Activated naive CD4-positive, alpha-beta T cell treated with anti-CD3 and anti-CD28 coated beads, Interleukin-2, amount 50 U/mL, for 24 hours (primary cell): ENCODE data around the gene KNTC1.
"Not testable (repeated sequence)": the region's sequence is repeated elsewhere in the genome, so short reads cannot be mapped to it uniquely, and the experiment has no call there.

Experiments used
- H3K27ac Mint-ChIP-seq: one replicate; pipeline ENCODE4 v1.8.0; 2021; ENCODE audit warnings: mild to moderate bottlenecking, mixed read lengths
- H3K27me3 Mint-ChIP-seq: one replicate; pipeline ENCODE4 v1.8.0; 2021; ENCODE audit warnings: mixed read lengths
- H3K36me3 Mint-ChIP-seq: one replicate; pipeline ENCODE4 v1.8.0; 2021; ENCODE audit warnings: mixed read lengths
- H3K4me1 Mint-ChIP-seq: one replicate; pipeline ENCODE4 v1.8.0; 2021; ENCODE audit warnings: mixed read lengths
- H3K4me3 Mint-ChIP-seq: one replicate; pipeline ENCODE4 v1.8.0; 2021; ENCODE audit warnings: mild to moderate bottlenecking, mixed read lengths
- H3K9me3 Mint-ChIP-seq: one replicate; pipeline ENCODE4 v1.8.0; 2021; ENCODE audit warnings: mixed read lengths

The KNTC1 gene

DNA sequence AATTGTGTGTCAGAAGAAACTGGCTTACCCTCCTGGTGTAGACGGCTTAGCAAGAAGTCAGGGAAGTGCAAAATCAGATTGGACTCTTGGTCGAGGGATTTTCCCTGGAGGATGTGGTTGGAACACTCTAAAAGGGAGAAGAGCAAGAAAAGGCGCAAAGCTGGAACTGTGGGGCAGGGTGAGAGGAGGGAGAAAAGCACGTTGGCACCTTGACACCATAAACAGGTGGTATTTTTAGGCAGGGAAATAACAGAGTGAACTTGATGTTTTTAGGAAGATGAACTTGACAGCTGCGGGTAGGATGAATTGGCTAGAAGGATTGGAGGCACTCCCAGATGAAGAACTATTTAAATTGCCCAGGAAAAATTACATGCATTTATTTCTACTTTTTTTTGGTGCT is 108.4 kb downstream of the KNTC1 start:
- Mint-ChIP-seq H3K4me3 (no peak overlapping the region), H3K36me3 (peaks cover 3% of the 10 kb centered on the region), H3K27me3 (no peaks in the 10 kb centered on the region), H3K4me1 (no peaks in the 10 kb centered on the region), H3K9me3 (no peaks in the 10 kb centered on the region), H3K27ac (no peak overlapping the region)

DNA sequence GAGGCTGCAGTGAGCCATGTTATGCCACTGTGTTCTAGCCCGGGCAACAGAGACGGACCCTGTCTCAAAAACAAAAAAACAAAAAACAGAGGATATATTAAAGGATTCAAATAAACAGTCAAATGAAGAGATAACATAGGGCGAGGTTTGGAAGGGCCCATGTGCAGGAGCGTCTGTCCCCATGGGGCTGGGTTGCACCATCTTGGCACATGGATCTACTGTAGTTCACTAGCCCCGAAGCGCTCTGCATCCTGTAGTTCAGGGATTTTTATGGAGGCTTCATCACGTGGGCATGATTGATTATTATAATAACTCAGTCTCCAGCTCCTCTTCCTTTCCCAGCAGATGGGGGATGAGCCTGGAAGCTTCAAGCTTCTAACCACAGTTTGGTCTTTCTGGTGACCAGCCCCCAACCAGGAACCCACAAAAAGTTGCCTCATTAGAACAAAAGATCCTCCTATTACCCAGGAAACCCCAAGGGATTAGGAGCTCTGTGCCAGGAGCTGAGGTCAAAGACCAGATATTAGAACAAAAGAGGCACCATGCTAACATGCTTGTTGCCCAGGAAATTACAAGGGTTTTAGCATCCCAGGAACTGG is 116.3 kb downstream of the KNTC1 start:
- peak overlapping the region; percentile 17 for H3K27ac Mint-ChIP-seq
- no peaks in the 10 kb centered on the region for H3K9me3 Mint-ChIP-seq
- H3K4me3 Mint-ChIP-seq = no peak overlapping the region
- peaks cover 14% of the 10 kb centered on the region for H3K4me1 Mint-ChIP-seq
- no peaks in the 10 kb centered on the region for H3K27me3 Mint-ChIP-seq
- H3K36me3 Mint-ChIP-seq = no peaks in the 10 kb centered on the region

DNA sequence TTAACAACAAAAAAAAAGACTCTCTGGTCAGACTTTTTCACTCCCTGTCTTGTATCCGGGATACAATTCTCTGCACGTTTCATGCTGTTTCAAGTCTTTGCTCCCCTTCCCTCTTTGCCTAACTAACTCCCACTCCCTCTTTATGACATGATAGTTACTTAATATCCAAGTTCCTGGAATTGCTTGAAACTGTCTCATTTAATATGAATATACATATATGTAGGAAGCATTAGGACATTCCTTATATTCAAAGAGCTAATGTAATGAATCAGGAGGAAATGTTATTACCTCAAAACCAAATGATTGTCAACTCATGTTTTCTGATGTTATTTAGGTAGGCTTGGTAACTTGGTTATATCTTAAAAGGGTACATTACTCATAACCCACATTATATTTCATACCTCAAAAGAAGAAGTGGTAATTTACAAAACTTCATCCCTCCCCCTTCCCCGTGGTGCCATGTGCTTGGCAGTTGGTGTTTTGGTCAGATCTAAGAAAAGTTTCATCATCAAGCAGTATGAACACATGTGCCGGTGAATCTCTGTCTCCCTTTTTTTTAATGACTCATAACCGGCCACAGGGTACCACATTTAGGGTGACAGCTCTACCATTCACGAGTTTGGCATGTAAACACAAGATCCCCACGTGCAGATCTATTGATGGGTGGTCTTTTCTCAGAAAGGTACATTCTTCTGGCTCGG is 119.6 kb downstream of the KNTC1 start:
- peak overlapping the region; percentile 83 for H3K27ac Mint-ChIP-seq
- peaks cover 14% of the 10 kb centered on the region for H3K4me1 Mint-ChIP-seq
- no peaks in the 10 kb centered on the region for H3K9me3 Mint-ChIP-seq

DNA sequence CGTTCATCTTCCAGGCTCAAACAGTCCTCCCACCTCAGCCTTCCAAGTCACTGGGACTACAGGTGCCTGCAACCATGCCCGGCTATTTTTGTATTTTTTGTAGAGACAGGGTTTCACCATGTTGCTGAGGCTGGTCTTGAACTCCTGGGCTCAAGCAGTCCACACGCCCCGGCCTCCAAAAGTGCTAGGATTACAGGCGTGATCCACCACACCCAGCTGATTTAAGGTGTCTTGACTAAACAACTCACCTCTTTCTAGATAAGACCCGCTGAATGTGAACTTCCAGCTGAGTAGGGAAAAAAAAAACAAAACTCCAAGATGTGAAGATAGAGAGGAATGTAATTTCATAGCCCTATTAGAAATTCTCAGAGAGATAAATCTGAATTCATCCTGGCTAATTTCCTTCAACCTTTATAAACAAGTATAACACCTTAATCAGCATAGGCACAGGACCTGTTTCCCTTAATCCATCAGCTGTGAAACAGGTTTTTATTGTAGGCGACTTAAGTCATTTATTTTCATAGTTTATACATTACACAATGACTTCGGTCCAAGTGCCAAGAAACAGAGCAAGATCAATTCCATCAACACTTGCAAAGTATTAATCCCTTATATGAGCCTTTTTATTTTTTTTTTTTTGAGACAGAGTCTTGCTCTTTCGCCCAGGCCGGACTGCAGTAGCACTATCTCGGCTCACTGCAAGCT is 124.6 kb downstream of the KNTC1 start:
- no peaks in the 10 kb centered on the region for H3K36me3 Mint-ChIP-seq
- H3K4me3 Mint-ChIP-seq = no peak overlapping the region
- H3K4me1 Mint-ChIP-seq = peaks cover 10% of the 10 kb centered on the region
- no peaks in the 10 kb centered on the region for H3K9me3 Mint-ChIP-seq
- no peak overlapping the region for H3K27ac Mint-ChIP-seq
- H3K27me3 Mint-ChIP-seq = no peaks in the 10 kb centered on the region

More for the DNA sequence above, 119.6 kb downstream of the KNTC1 start:
- Mint-ChIP-seq H3K27me3 (no peaks in the 10 kb centered on the region), H3K4me3 (peak overlapping the region; percentile 69), H3K36me3 (no peaks in the 10 kb centered on the region)

DNA sequence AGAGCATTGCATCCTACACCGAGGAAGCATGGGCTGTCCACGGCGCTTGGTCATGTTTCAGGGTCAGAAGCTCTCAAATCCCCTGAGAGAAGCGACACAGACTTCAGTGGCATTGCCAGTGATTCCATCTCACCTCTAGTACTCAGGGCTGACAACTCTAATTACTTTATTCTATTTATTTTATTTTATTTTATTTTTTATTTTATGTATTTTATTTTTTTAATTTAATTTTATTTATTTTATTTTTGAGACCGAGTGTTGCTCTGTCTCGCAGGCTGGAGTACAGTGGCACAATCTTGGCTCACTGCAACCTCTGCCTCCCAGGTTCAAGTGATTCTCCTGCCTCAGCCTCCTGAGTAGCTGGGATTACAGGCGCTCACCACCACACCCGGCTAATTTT is 126.2 kb downstream of the KNTC1 start:
- H3K27ac Mint-ChIP-seq, H3K27me3 Mint-ChIP-seq, H3K9me3 Mint-ChIP-seq, H3K4me1 Mint-ChIP-seq, H3K4me3 Mint-ChIP-seq, H3K36me3 Mint-ChIP-seq: not testable (repeated sequence)

DNA sequence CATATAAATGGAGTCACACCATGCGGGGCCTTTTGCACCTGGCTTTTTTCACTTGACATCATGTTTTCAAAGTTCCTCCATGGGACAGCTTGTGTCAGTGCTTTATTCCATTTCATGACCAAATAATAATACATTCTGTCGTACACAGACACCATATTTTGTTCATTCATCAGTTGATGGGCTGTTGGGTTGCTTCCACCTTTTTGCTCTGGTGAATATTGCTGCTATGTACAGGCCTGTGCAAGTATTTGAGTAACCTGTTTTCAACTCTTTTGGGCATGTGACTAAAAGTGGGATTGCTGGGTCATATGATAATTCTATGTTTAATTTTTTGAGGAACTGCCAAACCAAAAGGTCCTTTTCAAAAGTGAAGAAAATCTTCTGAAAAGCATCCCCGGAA is 129.2 kb downstream of the KNTC1 start:
- Mint-ChIP-seq H3K9me3 (no peaks in the 10 kb centered on the region), H3K4me1 (no peaks in the 10 kb centered on the region), H3K27me3 (no peaks in the 10 kb centered on the region), H3K27ac (no peak overlapping the region), H3K4me3 (no peak overlapping the region), H3K36me3 (no peaks in the 10 kb centered on the region)

DNA sequence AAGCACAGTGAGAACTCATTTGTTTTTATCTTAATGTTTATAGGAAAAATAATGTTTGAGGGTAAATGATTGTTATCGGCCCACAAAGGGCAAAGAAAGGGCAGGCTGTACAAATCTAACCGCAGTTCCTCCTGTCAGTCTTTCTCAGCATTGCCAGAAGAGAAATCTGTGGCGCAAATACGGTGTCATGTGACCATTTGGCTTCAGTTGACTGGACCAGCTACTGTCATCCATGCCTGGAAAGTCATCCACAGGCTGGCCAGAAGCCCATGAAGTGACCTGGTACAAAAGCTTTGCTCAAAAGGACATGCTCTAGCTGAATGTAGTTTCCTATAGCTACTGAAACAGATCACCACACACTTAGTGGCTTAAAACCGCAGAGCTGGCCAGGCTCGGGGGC is 132.5 kb downstream of the KNTC1 start:
- Mint-ChIP-seq H3K4me1 (no peaks in the 10 kb centered on the region), H3K27me3 (no peaks in the 10 kb centered on the region), H3K27ac (no peak overlapping the region), H3K36me3 (no peaks in the 10 kb centered on the region), H3K4me3 (no peak overlapping the region), H3K9me3 (no peaks in the 10 kb centered on the region)

DNA sequence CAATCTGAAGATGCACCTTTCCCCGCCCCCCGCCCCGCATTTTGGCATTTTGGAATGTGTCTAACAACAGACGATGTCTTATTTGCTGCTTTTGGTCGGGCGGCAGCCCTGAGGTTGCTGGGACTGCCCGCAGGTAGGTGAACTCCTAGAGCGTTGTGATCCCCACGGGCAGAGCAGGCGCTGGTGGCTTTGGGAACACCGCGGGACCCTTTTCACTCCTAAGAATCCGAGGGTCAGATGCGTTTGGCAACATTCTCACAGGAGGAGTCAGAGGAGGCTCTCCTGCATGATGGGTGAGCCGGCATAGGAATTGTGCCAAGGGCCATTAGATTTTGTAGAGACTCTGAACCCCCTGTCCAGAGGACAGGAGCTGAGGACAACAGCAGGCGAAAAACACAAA is 134.2 kb downstream of the KNTC1 start:
- Mint-ChIP-seq H3K4me3 (no peak overlapping the region), H3K27ac (no peak overlapping the region), H3K9me3 (no peaks in the 10 kb centered on the region), H3K27me3 (no peaks in the 10 kb centered on the region), H3K36me3 (no peaks in the 10 kb centered on the region), H3K4me1 (no peaks in the 10 kb centered on the region)

DNA sequence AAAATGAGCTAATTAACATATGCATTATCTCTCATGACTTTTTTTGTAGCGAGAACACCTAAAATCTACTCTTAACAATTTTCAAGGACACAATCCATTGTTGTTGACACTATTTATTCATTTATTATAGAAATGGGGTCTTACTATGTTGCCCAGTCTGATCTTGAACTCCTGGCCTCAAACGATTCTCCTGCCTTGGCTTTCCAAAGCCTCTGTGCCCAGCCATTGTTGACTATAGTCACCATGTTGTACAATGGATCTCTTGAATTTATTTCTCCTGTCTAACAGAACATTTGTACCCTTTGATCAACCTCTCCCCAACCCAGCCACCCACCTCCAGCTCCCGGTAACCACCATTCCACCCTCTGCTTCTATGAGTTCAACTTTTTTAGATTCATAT is 134.9 kb downstream of the KNTC1 start:
- H3K9me3 Mint-ChIP-seq = no peaks in the 10 kb centered on the region
- no peaks in the 10 kb centered on the region for H3K4me1 Mint-ChIP-seq
- H3K36me3 Mint-ChIP-seq = no peaks in the 10 kb centered on the region
- H3K27me3 Mint-ChIP-seq = no peaks in the 10 kb centered on the region
- no peak overlapping the region for H3K4me3 Mint-ChIP-seq
- no peak overlapping the region for H3K27ac Mint-ChIP-seq

DNA sequence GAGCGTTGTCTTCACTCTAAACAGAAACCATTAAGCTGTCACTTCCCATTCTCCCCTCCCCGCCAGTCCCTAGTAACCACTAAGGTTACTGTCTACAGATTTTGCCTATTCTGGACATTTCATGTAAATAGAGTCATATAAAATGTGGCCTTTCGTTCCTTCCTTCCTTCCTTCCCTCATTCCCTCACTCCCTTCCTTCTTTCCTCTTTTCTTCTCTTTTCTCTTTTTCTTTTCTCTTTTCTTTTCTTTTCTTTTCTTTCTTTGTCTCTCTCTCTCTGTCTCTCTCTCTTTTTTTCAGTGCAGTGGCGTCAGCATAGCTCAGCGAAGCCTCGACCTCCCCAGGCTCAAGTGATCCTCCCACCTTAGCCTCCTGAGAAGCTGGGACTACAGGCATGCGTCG is 138.3 kb downstream of the KNTC1 start:
- Mint-ChIP-seq H3K27ac (no peak overlapping the region), H3K27me3 (no peaks in the 10 kb centered on the region), H3K9me3 (no peaks in the 10 kb centered on the region), H3K36me3 (no peaks in the 10 kb centered on the region), H3K4me1 (no peaks in the 10 kb centered on the region), H3K4me3 (no peak overlapping the region)

DNA sequence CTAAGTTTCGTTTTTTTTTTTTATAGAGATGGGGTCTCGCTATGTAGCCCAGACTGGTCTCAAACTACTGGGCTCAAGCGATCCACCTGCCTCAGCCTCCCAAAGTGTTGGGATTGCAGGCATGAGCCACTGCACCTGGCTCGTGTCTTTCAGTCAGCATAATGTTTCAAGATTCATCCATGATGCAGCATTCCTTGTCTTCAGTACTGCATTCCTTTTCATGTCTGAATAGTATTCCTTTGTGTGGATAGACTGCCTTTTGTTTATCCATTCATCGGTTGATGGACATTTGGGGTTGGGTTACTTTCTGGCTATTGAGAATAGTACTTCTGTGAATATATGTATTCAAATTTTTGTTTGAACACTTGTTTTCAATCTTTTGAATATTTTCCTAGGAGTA is 138.7 kb downstream of the KNTC1 start:
- Mint-ChIP-seq H3K4me3 (no peak overlapping the region), H3K27ac (no peak overlapping the region), H3K4me1 (no peaks in the 10 kb centered on the region), H3K27me3 (no peaks in the 10 kb centered on the region), H3K9me3 (no peaks in the 10 kb centered on the region), H3K36me3 (no peaks in the 10 kb centered on the region)

DNA sequence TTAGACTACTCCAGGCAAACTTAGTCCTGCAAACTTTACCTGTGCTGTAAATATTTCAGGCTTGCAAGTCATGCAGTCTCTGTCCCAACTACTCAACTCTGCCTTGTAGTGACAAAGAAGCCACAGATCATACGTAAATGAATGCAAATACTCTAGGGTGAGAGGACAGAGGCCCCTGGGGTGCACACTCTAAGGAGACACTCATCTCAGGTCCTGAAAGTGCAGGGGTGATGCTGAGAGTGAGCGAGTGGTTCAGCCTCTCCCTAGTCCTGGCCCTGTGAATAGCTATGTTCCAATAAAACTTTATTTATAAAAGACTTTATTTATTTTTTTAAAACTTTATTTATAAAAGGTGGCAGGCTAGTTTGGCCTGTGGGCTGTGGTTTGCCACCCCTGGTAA is 141.2 kb downstream of the KNTC1 start:
- no peaks in the 10 kb centered on the region for H3K4me1 Mint-ChIP-seq
- H3K27ac Mint-ChIP-seq = no peak overlapping the region
- H3K4me3 Mint-ChIP-seq = no peak overlapping the region
- no peaks in the 10 kb centered on the region for H3K36me3 Mint-ChIP-seq
- H3K9me3 Mint-ChIP-seq = no peaks in the 10 kb centered on the region
- H3K27me3 Mint-ChIP-seq = peaks cover 1% of the 10 kb centered on the region

DNA sequence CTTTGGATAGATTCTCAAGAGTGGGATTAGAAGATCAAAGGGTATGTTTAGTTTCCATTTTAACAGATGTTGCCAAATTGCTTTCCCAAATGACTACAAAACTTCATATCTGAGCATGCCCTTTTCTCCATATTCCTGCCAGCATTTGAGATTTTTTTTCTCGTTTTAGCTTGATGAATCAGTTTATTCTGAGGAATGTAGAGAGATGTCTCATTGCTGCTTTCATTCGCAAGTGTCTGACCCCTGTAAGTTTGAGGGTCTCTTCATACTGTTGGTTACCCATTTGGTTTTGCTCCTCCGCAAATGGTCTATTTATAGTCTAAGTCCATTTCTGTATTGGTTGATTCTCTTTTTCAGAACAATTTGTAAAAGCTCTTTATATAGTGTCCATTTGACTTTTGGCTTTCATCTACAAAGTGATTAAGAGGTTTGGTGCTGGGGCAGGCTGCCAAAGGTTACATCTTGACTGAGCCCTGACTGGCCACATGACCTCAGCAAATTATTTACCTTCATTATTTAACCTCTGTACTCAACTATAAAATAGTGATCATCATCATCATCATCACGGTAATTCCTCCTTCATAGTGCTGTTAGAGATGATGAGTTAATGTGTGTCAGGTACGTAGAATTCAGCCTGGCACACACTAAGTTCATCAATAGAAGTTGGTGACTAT is 142.5 kb downstream of the KNTC1 start:
- H3K27me3 Mint-ChIP-seq = peaks cover 1% of the 10 kb centered on the region
- H3K4me1 Mint-ChIP-seq = no peaks in the 10 kb centered on the region
- no peaks in the 10 kb centered on the region for H3K9me3 Mint-ChIP-seq
- no peak overlapping the region for H3K27ac Mint-ChIP-seq
- no peak overlapping the region for H3K4me3 Mint-ChIP-seq
- no peaks in the 10 kb centered on the region for H3K36me3 Mint-ChIP-seq

DNA sequence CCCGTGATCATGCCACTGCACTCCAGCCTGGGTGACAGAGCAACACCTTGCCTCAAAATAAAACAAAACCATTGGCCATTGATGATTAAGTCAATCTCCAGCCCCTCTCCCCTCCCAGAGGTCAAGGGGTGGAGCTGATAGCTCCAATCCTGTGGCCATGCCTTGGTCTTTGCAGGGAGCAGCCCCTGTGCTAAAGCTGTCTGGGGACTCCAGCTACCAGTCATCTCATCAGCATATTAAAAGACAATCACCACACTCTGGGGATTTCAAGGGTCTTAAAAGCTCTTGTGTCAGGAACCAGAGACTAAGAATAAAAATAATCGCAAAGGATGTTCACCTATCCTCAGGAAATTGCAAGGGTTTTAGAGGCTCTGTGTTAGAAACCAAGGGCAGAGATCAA is 145.5 kb downstream of the KNTC1 start:
- Mint-ChIP-seq H3K36me3 (no peaks in the 10 kb centered on the region), H3K27ac (no peak overlapping the region), H3K4me1 (no peaks in the 10 kb centered on the region), H3K27me3 (peaks cover 1% of the 10 kb centered on the region), H3K9me3 (no peaks in the 10 kb centered on the region), H3K4me3 (no peak overlapping the region)
